NCI-H1048 (cell line): ENCODE results near the gene HNRNPUL2.
A peak's percentile ranks its signal among the peaks of the same experiment; 100 is the strongest.
"Not testable (repeated sequence)": the region's sequence is repeated elsewhere in the genome, so short reads cannot be mapped to it uniquely, and the experiment has no call there.

Experiments
- DNase-seq: peaks from one replicate; lab custom pipeline; 2025; lab: John Stamatoyannopoulos, UW

HNRNPUL2 gene

DNA sequence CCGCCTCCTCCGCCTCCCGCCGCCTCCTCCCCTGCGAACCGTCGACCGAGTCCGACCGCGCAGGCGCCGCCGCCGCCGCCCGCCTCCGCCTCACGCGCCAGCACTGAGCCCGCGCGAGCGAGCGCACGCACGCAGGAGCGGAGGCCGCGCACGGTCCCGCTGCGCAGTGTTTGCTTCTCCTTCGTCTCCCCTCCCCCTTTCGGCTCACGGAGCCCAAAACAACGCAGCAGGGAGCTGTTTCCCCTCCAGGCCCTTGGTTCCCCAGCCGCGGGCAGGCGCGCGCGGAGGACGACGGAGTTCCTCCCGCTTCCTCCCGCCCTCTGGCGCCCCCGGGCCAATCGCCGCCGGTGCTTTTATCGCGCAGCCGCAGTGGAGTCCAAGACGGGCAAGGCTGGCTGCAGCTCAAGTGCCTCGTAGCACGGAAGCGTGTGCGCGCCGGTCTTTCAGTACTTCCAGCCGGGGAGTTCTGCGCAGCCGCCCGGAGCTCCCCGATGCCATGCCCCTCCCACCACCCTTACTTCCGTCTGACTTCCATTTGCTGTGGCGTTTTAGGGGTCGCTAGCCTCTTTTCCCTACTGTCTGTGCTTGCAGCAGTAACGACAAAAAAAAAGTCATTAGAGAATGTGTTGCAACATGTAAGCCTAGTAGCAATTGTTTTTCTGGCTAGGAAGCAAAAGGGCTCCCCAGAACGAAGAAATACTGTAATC, at the start of gene HNRNPUL2:
HNRNPUL2 (minus strand) TSS at position 293 of the 707 bp plus-strand sequence. CDS start 301 bp downstream, outside the sequence.
- peak; percentile 98 for DNase-seq

DNA sequence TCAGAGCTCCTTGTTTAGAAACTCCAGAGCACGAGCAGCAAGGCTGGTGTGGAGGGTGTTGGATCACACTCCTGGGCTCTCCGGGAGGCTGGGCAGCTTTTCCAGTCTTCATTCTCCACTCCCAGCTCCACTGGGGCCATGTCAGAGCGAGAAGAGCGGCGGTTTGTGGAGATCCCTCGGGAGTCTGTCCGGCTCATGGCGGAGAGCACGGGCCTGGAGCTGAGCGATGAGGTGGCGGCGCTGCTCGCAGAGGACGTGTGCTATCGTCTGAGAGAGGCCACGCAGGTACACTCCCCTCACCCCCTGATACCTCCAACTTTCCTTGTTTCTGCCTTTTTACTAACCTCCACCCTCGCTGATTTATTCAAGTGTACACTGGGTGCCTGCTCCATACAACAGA, 48.4 kb upstream of the HNRNPUL2 start:
- DNase-seq, result no peak

DNA sequence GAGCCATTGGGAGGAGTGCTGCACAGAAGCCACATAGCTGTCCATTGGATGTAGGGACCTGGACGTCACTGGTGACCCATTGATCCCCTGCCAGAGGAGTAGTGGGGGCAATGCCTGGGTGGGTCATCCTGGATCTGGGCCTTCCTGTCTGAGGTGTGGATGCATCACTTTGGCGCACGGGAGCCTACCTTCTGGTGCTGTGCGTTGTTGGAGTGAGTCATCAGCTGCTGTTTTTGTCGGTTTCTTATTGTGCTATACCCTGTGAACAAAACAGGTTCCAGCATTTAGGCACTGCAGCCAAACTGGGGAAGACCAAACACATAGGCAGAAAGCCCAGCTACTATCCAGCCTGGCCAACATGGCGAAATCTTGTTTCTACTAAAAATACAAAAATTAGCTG, 47.1 kb upstream of the HNRNPUL2 start:
- no peak for DNase-seq

DNA sequence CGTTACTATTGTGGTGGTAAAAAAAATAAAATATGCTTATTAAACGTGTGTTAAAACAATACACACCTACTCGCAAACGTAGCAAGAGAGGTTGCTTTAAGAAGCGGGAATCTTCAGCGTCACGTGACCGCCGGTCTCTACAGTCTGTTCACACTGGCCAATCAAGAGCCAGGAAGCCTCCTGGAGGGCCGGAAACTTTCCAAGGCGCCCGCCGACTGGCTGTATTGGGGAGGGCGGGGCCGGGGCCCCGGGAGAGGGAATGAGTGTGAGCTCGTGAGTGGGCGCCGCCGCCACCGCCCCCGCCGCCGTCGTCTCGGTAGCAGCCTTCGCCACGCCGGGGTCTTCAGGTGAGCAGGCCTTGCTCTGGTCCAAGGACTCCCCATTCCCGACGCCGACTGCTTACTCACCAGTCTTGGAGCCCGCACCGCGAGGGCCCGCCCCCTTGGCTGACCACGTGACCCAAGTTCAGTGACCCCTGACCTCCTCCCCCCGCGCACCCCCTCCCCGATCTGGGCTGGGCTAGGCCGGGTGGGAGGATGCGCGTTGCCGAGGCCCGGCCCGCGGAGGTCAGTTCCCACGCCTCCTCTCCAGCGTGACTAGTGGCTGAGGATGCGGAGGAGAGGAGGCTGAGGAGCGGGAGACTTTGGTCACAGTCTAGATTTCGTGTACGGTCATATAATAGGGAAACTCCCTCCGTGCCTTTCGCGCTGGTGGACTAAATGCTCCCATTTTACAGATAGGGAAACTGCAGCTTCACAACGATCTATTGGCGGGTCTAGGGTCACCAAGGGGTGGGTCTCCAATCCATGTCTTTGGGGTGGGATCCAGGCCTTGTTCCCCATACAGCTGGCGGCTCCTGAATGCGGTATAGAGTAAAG, 44.1 kb upstream of the HNRNPUL2 start, which contains the start of gene TAF6L:
TAF6L (plus strand) TSS at position 253 of the 878 bp plus-strand sequence. CDS start 4,388 bp downstream, outside the sequence.
- DNase-seq, result peak; percentile 95

DNA sequence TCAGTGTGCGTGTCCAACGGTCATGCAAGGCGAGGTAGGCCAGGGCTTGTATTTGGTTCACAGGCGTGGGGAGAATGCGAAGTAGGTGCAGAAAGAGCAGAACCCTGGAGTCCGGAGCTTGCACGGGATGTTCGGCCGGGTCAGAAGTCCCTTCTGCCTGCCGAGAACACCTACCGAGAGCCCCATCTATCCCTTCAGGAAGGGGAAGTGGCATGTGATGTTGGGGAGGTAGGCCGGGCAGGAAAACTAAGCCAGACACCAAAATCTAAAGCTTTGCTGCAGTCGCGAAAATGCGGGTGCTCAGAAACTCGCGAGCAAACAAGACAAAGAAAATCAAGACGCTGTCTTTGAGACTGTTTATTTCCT, 43.5 kb upstream of the HNRNPUL2 start:
- no peak for DNase-seq

DNA sequence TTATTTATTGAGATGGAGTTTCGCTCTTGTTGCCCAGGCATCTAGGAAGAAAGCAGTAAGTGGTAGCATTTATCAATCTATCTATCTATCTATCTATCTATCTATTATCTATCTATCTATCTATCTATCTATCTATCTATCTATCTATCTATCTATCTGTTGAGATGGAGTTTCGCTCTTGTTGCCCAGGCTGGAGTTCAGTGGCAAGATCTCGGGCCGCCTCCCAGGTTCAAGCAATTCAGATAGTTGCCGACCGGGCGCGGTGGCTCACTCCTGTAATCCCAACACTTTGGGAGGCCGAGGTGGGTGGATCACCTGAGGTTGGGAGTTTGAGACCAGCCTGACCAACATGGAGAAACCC, 33.6 kb upstream of the HNRNPUL2 start:
- DNase-seq, result not testable (repeated sequence)

DNA sequence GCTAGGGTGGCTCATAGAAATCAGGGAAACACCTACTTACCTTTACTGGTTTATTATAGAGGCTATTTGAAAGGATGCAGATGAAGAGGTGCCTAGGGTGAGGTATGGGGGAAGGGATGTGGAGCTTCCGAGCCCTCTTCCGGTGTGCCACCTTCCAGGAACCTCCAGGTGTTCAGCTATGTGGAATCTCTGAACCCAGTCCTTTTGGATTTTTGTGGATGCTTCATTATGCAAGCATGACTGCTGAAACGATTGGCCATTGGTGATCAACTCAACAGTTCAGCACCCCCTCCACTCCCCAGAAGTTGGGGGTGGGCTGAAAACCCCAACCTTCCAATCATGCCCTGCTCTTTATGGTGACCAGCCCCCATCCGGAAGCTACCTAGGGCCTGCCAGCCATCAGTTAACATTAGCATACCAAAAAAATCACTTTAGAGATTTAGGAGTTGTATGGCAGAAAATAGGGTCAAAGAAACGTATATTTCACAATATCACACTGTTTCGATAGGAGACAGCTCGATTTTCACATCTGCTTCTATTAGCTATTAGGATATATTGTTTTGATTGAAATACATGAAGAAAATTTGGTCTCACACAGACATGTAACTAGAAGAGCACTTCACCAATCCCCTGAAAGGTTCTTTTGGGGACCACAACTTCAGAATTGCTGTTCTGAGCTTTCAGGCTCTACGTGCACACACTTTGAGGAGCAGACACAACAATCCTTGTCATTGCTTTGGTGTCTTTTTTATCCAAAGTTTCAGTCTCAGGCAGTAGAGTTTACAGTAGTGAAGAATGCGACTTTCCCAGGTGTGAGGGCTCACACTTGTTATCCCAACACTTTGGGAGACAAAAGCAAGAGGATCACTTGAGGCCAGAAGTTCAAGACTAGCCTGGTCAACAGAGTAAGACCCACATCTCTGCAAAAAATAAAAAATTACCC, 30.9 kb upstream of the HNRNPUL2 start:
- DNase-seq, result no peak

DNA sequence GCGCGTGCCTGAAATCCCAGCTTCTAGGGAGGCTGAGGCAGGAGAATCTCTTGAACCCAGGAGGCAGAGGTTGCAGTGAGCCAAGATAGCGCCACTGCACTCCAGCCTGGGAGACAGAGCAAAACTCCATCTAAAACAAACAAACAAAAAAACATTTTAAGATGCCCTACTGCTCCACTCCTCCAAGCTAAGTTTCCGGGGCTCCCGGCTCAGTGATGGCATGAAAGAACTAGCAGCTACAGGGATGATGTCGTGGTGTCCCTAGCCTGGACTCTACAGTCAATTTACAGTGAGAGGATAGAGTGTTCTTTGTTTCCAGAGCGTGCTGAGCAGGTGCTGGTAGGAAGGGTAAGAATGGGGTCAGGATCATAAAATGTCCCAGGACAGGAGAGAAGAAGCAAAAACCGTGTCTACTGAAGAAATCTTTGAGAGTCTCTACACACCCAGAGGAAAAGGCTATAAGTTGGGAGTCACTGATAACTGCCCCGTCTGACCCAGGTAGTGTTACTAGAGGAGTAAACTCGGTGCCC, 27.9 kb upstream of the HNRNPUL2 start:
- DNase-seq, result no peak

DNA sequence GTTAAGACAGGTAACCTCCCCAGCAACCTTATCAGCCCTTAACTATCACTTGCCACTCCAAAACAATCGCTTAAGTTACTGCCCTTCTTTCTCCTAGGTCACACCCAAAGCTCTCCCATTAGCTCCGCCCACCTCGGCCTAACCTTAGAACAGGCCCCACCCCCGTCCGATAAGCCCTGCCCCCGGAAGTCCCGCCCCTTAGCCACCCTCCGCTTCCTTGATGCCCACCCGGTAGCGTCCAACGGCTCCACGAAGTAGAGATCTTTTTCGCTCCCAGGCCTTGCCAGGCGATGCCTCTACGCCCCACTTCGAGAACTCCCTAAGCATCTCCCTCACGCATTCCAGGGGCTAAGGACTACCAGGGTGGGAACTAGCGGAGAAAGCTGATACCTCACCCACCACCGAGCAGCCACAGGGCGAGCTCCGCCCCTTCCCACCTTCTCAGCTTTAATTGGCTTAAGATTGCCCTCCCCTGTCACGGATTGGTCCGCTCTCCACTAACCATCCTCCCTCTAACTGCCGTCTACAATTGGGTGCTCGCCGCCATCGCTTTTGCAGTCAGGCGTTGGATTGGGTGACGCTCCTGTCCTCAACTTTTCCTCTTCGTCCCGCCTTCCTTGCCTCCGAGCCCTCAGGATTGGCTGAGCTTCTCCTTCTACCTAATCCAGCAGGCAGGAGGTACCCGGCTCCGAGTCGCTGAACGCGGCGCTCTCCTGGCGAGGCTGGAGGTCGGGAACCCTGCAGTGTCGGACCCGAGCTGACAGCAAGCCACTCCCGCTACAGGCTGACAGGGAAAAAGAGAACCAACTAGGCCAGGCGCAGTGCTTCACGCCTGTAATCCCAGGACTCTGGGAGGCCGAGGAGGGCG, 26.7 kb upstream of the HNRNPUL2 start, which contains the start of gene ZBTB3:
ZBTB3 (minus strand) TSS at position 425 of the 868 bp plus-strand sequence. CDS start 496 bp downstream, outside the sequence.
- peak; percentile 98 for DNase-seq

DNA sequence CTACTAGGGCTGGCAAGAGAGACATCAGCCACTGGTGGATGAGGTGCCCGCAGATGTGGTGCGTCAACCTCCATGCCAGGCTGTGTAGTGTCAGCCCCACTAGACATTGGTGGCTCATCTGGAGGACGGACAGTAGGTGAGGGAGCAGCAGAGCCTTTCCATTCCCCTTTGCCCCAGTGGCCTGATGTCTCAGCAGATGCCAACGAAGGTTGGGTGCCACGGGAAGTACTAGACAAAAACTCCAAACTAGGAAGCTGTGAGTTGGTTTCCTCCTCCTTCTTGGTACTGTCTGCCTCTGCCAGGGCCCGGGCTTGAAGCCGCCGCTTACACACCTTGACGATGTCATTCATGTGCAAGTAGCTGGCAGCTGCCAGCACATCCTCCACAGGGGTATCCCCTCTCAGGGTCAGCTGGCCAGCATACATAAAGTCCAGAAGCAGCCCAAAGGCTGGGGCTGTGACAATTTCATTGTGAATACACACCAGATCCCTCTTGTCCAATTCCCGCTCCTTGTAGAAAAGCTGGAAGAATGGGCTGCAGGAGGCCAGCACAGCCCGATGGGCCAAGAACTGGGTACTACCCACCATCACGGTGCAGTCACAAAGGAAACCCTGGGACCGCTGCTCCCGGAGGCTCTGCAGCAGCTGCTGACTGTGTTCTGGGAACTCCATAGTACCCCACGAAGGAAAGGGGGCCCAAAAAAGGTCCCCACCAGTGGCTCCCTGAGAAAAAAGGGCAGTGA, 25.9 kb upstream of the HNRNPUL2 start:
- no peak for DNase-seq

DNA sequence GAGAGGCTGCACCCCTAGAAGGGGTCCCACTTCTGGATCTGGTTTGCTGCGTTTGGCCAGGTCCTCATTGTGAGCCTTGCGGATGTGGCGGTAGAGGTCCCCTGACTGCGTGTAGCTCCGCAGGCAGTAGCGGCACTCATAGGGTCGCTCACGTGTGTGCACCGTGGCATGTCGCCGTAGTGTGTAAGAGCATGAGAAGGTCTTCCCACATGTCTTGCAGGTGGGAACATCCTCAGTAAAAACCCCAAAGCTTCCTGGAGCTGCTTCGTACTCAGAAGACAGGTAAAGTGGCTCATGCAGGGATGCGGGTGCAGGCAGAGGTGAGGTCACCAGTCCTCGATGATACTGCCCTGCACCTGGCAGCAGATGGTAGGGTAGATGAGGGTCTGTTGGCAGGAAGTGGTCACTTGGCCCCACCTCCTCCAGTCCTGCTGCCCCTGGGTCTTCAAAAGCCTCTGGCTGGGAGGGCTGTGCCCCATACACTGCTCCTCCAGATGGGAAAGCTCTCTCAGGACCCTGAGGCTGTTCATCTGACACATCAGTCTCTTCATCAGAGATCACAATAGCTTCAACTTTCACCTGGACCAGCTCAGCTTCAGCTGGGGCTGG, 25.0 kb upstream of the HNRNPUL2 start:
- no peak for DNase-seq

DNA sequence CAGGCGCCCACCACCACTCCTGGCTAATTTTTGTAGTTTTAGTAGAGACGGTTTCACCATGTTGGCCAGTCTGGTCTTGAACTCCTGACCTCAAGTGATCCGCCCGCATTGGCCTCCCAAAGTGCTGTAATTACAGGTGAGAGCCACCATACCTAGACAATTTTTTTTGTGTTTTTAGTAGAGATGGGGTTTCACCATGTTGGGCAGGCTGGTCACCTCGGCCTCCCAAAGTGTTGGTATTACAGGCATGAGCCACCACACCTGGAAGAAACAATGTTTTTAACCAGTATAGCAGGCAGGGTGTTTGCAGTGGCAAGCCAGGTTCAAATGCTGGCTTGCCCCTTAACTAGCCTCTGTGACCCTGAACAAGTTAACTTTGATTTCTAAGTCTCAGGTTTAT, 22.7 kb upstream of the HNRNPUL2 start:
- DNase-seq, result not testable (repeated sequence)

DNA sequence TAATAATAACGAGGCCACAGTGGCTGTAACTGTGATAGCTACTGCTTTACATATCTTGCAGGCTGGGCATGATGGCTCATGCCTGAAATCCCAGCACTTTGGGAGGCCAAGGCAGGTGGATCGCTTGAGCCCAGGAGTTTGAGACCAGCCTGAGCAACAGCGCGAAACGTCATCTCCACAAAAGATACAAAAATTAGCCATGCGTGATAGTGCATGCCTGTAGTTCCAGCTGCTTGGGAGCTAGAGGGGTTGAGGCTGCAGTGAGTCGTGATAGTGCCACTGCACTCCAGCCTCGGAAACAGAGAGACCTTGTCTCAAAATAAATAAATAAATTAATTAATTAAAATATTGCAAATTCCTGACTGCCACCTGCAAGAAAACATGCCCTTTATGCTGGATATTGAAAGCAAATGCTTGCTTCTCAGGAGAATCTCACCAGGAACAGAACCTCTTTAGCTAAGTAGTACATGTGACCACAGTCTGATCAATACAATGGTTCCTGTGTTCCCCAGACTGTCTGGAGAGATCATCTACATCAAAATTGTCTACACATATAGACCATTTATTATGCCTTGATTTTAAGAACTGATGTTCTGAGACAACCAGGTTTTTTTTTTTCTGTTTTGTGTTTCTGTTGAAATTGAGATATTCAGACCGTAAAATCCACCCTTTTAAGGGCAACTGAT, 20.4 kb upstream of the HNRNPUL2 start:
- no peak for DNase-seq

DNA sequence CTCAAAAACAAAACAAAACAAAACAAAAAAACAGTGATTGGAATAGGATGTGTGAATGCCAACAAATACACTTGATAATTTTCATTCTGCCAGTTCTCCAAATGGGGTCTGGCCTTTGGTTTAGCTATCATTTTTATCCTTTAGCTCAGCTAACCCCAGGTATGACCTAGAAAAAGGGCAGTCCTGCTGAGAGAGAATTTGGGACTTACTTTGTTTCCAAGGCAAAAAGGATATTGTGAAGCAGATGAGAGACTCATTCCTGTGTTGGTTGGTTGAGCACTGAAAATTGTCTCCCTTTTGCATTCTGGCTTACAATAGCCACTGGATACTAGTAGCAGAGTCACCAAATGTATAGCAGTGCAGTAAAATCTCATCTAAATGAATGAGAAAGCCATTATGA, 9.9 kb upstream of the HNRNPUL2 start:
- DNase-seq, result no peak

DNA sequence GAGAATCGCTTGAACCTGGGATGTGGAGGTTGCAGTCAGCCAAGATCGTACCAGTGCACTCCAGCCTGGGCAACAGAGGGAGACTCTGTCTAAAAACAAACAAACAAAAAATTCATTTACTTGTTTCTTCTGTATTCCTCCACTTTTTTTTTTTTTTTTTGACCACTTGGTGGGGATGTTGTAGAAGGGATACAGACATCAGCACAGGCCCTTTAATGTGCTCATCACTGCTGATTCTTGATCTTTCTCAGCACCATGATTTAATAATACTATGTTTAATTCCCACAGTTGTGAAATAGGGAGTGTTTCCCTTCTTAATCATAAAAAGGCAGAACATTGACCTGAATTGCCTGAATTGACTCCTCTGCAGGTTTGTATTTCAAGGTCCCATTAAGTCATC, 5.6 kb upstream of the HNRNPUL2 start:
- DNase-seq, result no peak

DNA sequence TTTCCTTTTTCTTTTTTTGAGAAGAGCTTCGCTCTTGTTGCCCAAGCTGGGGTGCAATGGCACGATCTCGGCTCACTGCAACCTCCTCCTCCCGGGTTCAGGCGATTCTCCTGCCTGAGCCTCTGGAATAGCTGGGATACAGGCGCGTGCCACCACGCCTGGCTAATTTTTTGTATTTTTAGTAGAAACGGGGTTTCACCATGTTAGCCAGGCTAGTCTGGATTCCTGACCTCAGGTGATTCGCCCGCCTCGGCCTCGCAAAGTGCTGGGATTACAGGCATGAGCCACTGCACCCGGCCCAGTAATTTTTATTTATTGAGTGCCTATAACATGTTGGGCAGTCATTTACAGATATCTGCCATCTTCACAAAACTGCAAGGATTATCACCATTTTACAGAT, 2.8 kb upstream of the HNRNPUL2 start:
- not testable (repeated sequence) for DNase-seq

DNA sequence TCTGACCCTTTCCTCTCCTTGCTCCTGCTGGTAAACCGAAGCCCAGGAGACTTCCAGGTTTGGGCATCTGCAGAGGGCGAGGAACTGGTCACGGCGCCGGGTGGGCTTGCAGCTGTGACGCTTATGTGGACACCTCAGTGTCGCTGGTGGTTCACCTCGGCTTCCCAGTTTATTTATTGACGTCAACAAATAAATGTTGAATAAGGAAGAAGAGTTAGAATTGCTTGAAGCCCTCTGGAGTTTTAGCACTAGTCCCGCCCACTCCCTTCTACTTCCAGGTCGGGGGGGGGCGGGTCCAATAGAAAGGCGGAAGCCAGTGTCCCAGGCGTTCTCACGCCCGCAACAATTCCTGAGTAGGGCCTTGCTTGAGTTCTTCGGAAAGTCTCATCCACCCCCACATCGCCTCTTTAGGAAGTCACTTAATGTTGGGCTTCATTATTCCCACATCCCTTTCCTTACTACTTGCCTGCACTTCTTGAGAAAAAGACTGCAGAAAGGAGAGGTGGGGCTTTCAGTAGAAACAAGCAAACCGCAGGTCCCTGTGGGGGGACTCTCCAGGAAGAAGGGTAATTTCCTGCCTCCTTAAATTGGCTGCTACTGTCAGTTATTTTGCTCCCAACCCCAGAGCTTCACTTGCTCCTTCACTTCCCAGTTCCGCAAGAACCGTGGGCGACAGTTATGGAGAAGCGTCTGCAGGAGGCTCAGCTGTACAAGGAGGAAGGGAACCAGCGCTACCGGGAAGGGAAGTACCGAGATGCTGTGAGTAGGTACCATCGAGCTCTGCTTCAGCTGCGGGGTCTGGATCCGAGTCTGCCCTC, 1.1 kb upstream of the HNRNPUL2 start, which contains the start of gene TTC9C:
TTC9C (plus strand) TSS at position 316 of the 818 bp plus-strand sequence; CDS start at position 679, 363 bp downstream.
- peak; percentile 80 for DNase-seq

DNA sequence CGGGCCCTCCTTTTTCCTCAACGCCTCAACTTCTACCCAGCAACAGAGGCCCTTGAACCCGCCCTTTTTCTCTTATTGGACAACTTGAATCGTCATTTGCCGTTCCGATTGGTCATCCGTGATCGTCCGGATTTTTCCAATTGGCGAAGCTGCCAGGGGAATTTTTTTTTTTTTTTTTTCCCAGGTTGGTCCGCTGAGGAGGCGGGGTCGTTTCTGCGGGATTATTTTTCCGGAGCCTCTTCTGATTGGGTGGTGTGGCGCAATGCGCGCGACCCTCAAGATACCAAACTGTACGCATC, 564 bp upstream of the HNRNPUL2 start:
- peak; percentile 95 for DNase-seq
